H9 (cell line): ENCODE measurements around the gene FASLG. TPM values are rescaled to one million over a fixed set of nuclear protein-coding genes. Genes with fewer than 3 reads are reported as not detected.

Experiments
- DNase-seq: peaks from one replicate; pipeline ENCODE4 v3.0.0-alpha.2; 2017
- H2AFZ ChIP-seq: one replicate; pipeline ENCODE4 v1.6.1; 2013; ENCODE audit warnings: mild to moderate bottlenecking, low read length, control low read depth, moderate library complexity
- H2AK5ac ChIP-seq: 2 replicates; pipeline ENCODE4 v1.6.1; 2013; ENCODE audit warnings: low read length, control low read depth, mixed read lengths; ENCODE audit not compliant: insufficient read length
- H2BK120ac ChIP-seq: one replicate; pipeline ENCODE4 v1.6.1; 2013; ENCODE audit warnings: low read depth, mild to moderate bottlenecking, low read length, control low read depth, inconsistent platforms; ENCODE audit not compliant: poor library complexity, severe bottlenecking
- H2BK12ac ChIP-seq: 2 replicates; pipeline ENCODE4 v1.6.1; 2013; ENCODE audit warnings: low read length, control low read depth, mixed read lengths, low read depth; ENCODE audit not compliant: insufficient read length
- H2BK15ac ChIP-seq: 2 replicates; pipeline ENCODE4 v1.6.1; 2013; ENCODE audit warnings: low read depth, low read length, control low read depth
- H2BK20ac ChIP-seq: one replicate; pipeline ENCODE4 v1.6.1; 2013; ENCODE audit warnings: low read depth, mild to moderate bottlenecking, low read length, control low read depth, inconsistent platforms; ENCODE audit not compliant: poor library complexity, severe bottlenecking
- H2BK5ac ChIP-seq: 2 replicates; pipeline ENCODE4 v1.6.1; 2013; ENCODE audit warnings: low read length, control low read depth, mixed read lengths; ENCODE audit not compliant: insufficient read length
- H3K14ac ChIP-seq: 2 replicates; pipeline ENCODE4 v1.6.1; 2013; ENCODE audit warnings: low read length, control low read depth; ENCODE audit not compliant: insufficient read depth
- H3K18ac ChIP-seq: 2 replicates; pipeline ENCODE4 v1.6.1; 2013; ENCODE audit warnings: low read depth, mild to moderate bottlenecking, mixed read lengths, low read length, control low read depth; ENCODE audit not compliant: insufficient read length
- H3K23ac ChIP-seq: 2 replicates; pipeline ENCODE4 v1.6.1; 2013; ENCODE audit warnings: low read length, control low read depth, mixed read lengths, low read depth; ENCODE audit not compliant: insufficient read length
- H3K23me2 ChIP-seq: 2 replicates; pipeline ENCODE4 v1.6.1; 2013; ENCODE audit warnings: low read depth, mild to moderate bottlenecking, mixed read lengths, low read length, control low read depth; ENCODE audit not compliant: insufficient read length, poor library complexity, severe bottlenecking
- H3K27ac ChIP-seq: 2 replicates; pipeline ENCODE4 v1.5.1; 2013; ENCODE audit warnings: low read length, control low read depth, mixed read lengths, low read depth; ENCODE audit not compliant: insufficient read length
- H3K27me3 ChIP-seq: 2 replicates; pipeline ENCODE4 v1.6.1; 2013; ENCODE audit warnings: low read length, control low read depth, inconsistent platforms; ENCODE audit not compliant: insufficient read depth
- H3K4ac ChIP-seq: 2 replicates; pipeline ENCODE4 v1.6.1; 2013; ENCODE audit warnings: low read depth, mild to moderate bottlenecking, control low read depth, inconsistent platforms, low read length, moderate library complexity
- H3K4me1 ChIP-seq: 2 replicates; pipeline ENCODE4 v1.6.1; 2013; ENCODE audit warnings: low read length, control low read depth, inconsistent platforms; ENCODE audit not compliant: insufficient read depth
- H3K4me2 ChIP-seq: 2 replicates; pipeline ENCODE4 v1.6.1; 2013; ENCODE audit warnings: low read length, control low read depth, mixed read lengths; ENCODE audit not compliant: insufficient read length, insufficient read depth
- H3K56ac ChIP-seq: 2 replicates; pipeline ENCODE4 v1.6.1; 2013; ENCODE audit warnings: low read depth, mild to moderate bottlenecking, mixed read lengths, low read length, control low read depth; ENCODE audit not compliant: insufficient read length
- H3K79me1 ChIP-seq: 2 replicates; pipeline ENCODE4 v1.6.1; 2013; ENCODE audit warnings: low read depth, mild to moderate bottlenecking, moderate library complexity, low read length, control low read depth, inconsistent platforms; ENCODE audit not compliant: insufficient read depth, poor library complexity, severe bottlenecking
- H3K79me2 ChIP-seq: 2 replicates; pipeline ENCODE4 v1.6.1; 2013; ENCODE audit warnings: low read length, control low read depth, inconsistent platforms; ENCODE audit not compliant: insufficient read depth
- H3K9ac ChIP-seq: 2 replicates; pipeline ENCODE4 v1.6.1; 2013; ENCODE audit warnings: low read length, control low read depth, mixed read lengths; ENCODE audit not compliant: insufficient read length; ENCODE audit errors: extremely low read depth
- H3K9me3 ChIP-seq: one replicate; pipeline ENCODE4 v1.6.1; 2013; ENCODE audit warnings: low read depth, low read length, inconsistent platforms; ENCODE audit not compliant: control insufficient read depth
- H3T11ph ChIP-seq: one replicate; pipeline ENCODE4 v1.6.1; 2013; ENCODE audit warnings: mild to moderate bottlenecking, low read length, control low read depth, inconsistent platforms
- H4K20me1 ChIP-seq: one replicate; pipeline ENCODE4 v1.6.1; 2013; ENCODE audit not compliant: control insufficient read depth, insufficient read length, insufficient read depth
- H4K5ac ChIP-seq: 2 replicates; pipeline ENCODE4 v1.6.1; 2013; ENCODE audit warnings: low read depth, mild to moderate bottlenecking, mixed read lengths, low read length, control low read depth; ENCODE audit not compliant: insufficient read length
- H4K8ac ChIP-seq: replicated peaks from 2 replicates; pipeline ENCODE4 v1.6.1; 2013; ENCODE audit warnings: low read length, control low read depth, mixed read lengths, low read depth; ENCODE audit not compliant: insufficient read length
- H4K91ac ChIP-seq: 2 replicates; pipeline ENCODE4 v1.6.1; 2013; ENCODE audit warnings: low read depth, mild to moderate bottlenecking, moderate library complexity, mixed read lengths, low read length, control low read depth; ENCODE audit not compliant: insufficient read length
- H3K27ac Mint-ChIP-seq, 3 experiments: 2 replicates in 2 of 3; 3 replicates in 1 of 3; pipeline ENCODE4 v1.8.0; 2020 to 2021; ENCODE audit warnings: mixed read lengths in 3 of 3, mild to moderate bottlenecking in 1 of 3, moderate library complexity in 1 of 3
- H3K27me3 Mint-ChIP-seq: 2 replicates; pipeline ENCODE4 v1.8.0; 2021; ENCODE audit warnings: low read depth, mild to moderate bottlenecking, moderate library complexity, mixed read lengths
- H3K36me3 Mint-ChIP-seq, 3 experiments: 2 replicates in 2 of 3; 3 replicates in 1 of 3; pipeline ENCODE4 v1.8.0; 2020 to 2021; ENCODE audit warnings: low read depth in 3 of 3, mixed read lengths in 3 of 3; ENCODE audit not compliant: insufficient read depth in 1 of 3
- H3K4me1 Mint-ChIP-seq, 2 experiments: 2 replicates each; pipeline ENCODE4 v1.8.0; 2020; ENCODE audit warnings: mixed read lengths in 2 of 2
- H3K4me3 Mint-ChIP-seq, 2 experiments: 2 replicates in 1 of 2; 3 replicates in 1 of 2; pipeline ENCODE4 v1.8.0; 2020 to 2021; ENCODE audit warnings: mild to moderate bottlenecking in 2 of 2, mixed read lengths in 2 of 2, moderate library complexity in 1 of 2
- H3K9me3 Mint-ChIP-seq, 2 experiments: 2 replicates in 1 of 2; 3 replicates in 1 of 2; pipeline ENCODE4 v1.8.0; 2020; ENCODE audit warnings: mild to moderate bottlenecking in 2 of 2, mixed read lengths in 2 of 2, moderate library complexity in 1 of 2
- WGBS: extraction: QIAGEN DNeasy Blood & Tissue Kit; methylation state at CpG from one replicate; pipeline ENCODE4 v1.1.7; 2013; ENCODE audit warnings: missing lambda C conversion rate, low lambda C conversion rate, mixed read lengths; ENCODE audit not compliant: insufficient read length; ENCODE audit errors: extremely low coverage; 5-methylcytosine and 5-hydroxymethylcytosine counted together
- total RNA-seq: library from RNA; stranded (reverse); gene quantifications from 2 replicates; pipeline ENCODE4 v1.2.1, GENCODE V29; 2021
- TF ChIP-seq, protein P1 (sequence below): fragments of 200-600 bp; sonication (generic); conservative IDR thresholded peaks from 3 replicates; pipeline ENCODE4 v1.8.0; 2021; ENCODE audit warnings: antibody characterized with exemption, mild to moderate bottlenecking

FASLG gene
- total RNA-seq, 1 experiment from 2014 or later, result not detected

- Histone ChIP-seq H3K27me3 (no peaks in the 10 kb centered on the region), H4K20me1 (no peaks in the 10 kb centered on the region), H3K4ac (no peak overlapping the region), H3K14ac (no peak overlapping the region), H3K27ac (no peak overlapping the region), H3K56ac (no peak overlapping the region), H4K5ac (no peak overlapping the region), H3K9me3 (no peaks in the 10 kb centered on the region), H2BK120ac (no peak overlapping the region), H4K91ac (no peak overlapping the region), H3K4me1 (peaks cover 3% of the 10 kb centered on the region; the same call in 1 of the 2 replicates), H3K4me2 (no peak overlapping the region), H3T11ph (no peak overlapping the region), H3K79me1 (no peaks in the 10 kb centered on the region), H2AFZ (no peak overlapping the region), H3K23ac (no peak overlapping the region), H3K79me2 (no peaks in the 10 kb centered on the region), H2BK5ac (no peak overlapping the region), H2BK15ac (no peak overlapping the region), H4K8ac (no peak overlapping the region), H3K18ac (no peak overlapping the region), H3K9ac (no peak overlapping the region), H2BK20ac (no peak overlapping the region), H2BK12ac (no peak overlapping the region), H3K23me2 (no peaks in the 10 kb centered on the region), H2AK5ac (no peak overlapping the region)
- Mint-ChIP-seq H3K27ac (no peak overlapping the region), H3K9me3 (no peaks in the 10 kb centered on the region), H3K4me3 (no peak overlapping the region), H3K4me1 (peaks cover 12 to 27% of the 10 kb centered on the region in 2 experiments), H3K27me3 (no peaks in the 10 kb centered on the region), H3K36me3 (peaks cover 0 to 4% (median 0%) of the 10 kb centered on the region in 3 experiments; a peak in 2 of 7 replicates)
- DNase-seq, result no peak
- TF ChIP-seq, protein P1, sequence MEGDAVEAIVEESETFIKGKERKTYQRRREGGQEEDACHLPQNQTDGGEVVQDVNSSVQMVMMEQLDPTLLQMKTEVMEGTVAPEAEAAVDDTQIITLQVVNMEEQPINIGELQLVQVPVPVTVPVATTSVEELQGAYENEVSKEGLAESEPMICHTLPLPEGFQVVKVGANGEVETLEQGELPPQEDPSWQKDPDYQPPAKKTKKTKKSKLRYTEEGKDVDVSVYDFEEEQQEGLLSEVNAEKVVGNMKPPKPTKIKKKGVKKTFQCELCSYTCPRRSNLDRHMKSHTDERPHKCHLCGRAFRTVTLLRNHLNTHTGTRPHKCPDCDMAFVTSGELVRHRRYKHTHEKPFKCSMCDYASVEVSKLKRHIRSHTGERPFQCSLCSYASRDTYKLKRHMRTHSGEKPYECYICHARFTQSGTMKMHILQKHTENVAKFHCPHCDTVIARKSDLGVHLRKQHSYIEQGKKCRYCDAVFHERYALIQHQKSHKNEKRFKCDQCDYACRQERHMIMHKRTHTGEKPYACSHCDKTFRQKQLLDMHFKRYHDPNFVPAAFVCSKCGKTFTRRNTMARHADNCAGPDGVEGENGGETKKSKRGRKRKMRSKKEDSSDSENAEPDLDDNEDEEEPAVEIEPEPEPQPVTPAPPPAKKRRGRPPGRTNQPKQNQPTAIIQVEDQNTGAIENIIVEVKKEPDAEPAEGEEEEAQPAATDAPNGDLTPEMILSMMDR, result no peak
- WGBS, result no CpG with 5 or more reads among the region's 2 CpGs
Observed at GRCh38 chr1:172708452-172708851, 49.5 kb downstream of the FASLG start.
